Muscle layer of colon (tissue), 2 donors: ENCODE measurements around the gene ITM2A.

Experiments
- H3K27ac ChIP-seq: one replicate; pipeline ENCODE4 v1.7.0; 2013; ENCODE audit warnings: low read depth, mild to moderate bottlenecking, low read length, moderate library complexity
- H3K27me3 ChIP-seq, 2 donors: one replicate each; pipeline ENCODE4 v1.7.0; 2013; ENCODE audit warnings: low read length in 2 of 2, mild to moderate bottlenecking in 2 of 2; ENCODE audit not compliant: insufficient read depth in 2 of 2, control insufficient read depth in 1 of 2
- H3K36me3 ChIP-seq: one replicate; pipeline ENCODE4 v1.7.0; 2013; ENCODE audit warnings: mild to moderate bottlenecking, low read length; ENCODE audit not compliant: insufficient read depth
- H3K4me1 ChIP-seq: one replicate; pipeline ENCODE4 v1.7.0; 2013; ENCODE audit warnings: mild to moderate bottlenecking, low read length; ENCODE audit not compliant: insufficient read depth
- H3K4me3 ChIP-seq, 2 donors: one replicate each; pipeline ENCODE4 v1.7.0; 2013; ENCODE audit warnings: low read length in 2 of 2, low read depth in 1 of 2, mild to moderate bottlenecking in 1 of 2, moderate library complexity in 1 of 2
- H3K9ac ChIP-seq: one replicate; pipeline ENCODE4 v1.7.0; 2013; ENCODE audit warnings: low read length
- H3K9me3 ChIP-seq: one replicate; pipeline ENCODE4 v1.7.0; 2013; ENCODE audit warnings: mild to moderate bottlenecking, low read length
- donor health status: abdominal sarcoma.
- donor health status: Adenocarcinoma of cecum.

ITM2A gene

GRCh38 chrX:79366873-79367749, at the start of gene ITM2A:
TSS of gene ITM2A (minus strand) at chrX:79367334. CDS start at chrX:79367215, 119 bp downstream.
- peak within 1 kb of the TSS; percentile 3 to 42 for H3K4me3 ChIP-seq
- H3K27me3 ChIP-seq, result no peaks in the 10 kb centered on the region
- H3K4me1 ChIP-seq, result no peaks in the 10 kb centered on the region
- no peaks in the 10 kb centered on the region for H3K9me3 ChIP-seq
- H3K36me3 ChIP-seq, result no peaks in the 10 kb centered on the region
- H3K27ac ChIP-seq, result no peak within 1 kb of the TSS
- no peak within 1 kb of the TSS for H3K9ac ChIP-seq

GRCh38 chrX:79415056-79415455, 47.9 kb upstream of the ITM2A start:
- Histone ChIP-seq H3K4me1 (no peaks in the 10 kb centered on the region), H3K27me3 (no peaks in the 10 kb centered on the region), H3K9me3 (no peaks in the 10 kb centered on the region), H3K9ac (no peak overlapping the region), H3K27ac (no peak overlapping the region), H3K4me3 (no peak overlapping the region), H3K36me3 (no peaks in the 10 kb centered on the region)

- Histone ChIP-seq H3K4me3 (no peak overlapping the region), H3K36me3 (no peaks in the 10 kb centered on the region), H3K27me3 (no peaks in the 10 kb centered on the region), H3K4me1 (no peaks in the 10 kb centered on the region), H3K27ac (no peak overlapping the region), H3K9me3 (no peaks in the 10 kb centered on the region), H3K9ac (no peak overlapping the region)
These were observed 46.8 kb upstream of the ITM2A start for GRCh38 chrX:79413963-79414362.

- Histone ChIP-seq H3K27ac (no peak overlapping the region), H3K4me3 (no peak overlapping the region), H3K36me3 (no peaks in the 10 kb centered on the region), H3K9ac (no peak overlapping the region), H3K4me1 (no peaks in the 10 kb centered on the region), H3K27me3 (no peaks in the 10 kb centered on the region), H3K9me3 (no peaks in the 10 kb centered on the region)
These were observed 45.8 kb upstream of the ITM2A start for GRCh38 chrX:79412972-79413371.

DNA sequence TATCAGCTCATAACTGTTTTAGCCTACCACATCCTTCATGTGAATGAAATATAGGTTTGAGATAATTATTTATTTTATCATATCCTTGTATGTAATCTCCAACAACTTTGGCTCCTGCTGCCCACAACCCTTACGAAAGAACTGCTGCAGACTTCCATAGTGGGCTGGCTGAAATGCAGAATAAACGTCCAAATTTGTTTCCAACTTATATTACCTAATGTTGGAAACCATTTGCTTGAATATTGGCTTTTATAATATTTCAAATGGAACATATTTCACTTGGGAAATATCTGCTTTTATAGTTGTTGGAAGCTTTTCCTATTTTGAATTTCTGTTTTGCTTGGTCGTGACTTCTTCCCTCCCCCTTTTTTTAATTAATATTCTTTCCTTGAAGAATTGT, 45.0 kb upstream of the ITM2A start:
- no peak overlapping the region for H3K4me3 ChIP-seq
- H3K4me1 ChIP-seq, result no peaks in the 10 kb centered on the region
- no peaks in the 10 kb centered on the region for H3K36me3 ChIP-seq
- no peaks in the 10 kb centered on the region for H3K9me3 ChIP-seq
- no peak overlapping the region for H3K27ac ChIP-seq
- no peak overlapping the region for H3K9ac ChIP-seq
- no peaks in the 10 kb centered on the region for H3K27me3 ChIP-seq

GRCh38 chrX:79409657-79410056, 42.5 kb upstream of the ITM2A start:
- no peaks in the 10 kb centered on the region for H3K4me1 ChIP-seq
- H3K9me3 ChIP-seq, result no peaks in the 10 kb centered on the region
- H3K27me3 ChIP-seq, result no peaks in the 10 kb centered on the region
- no peak overlapping the region for H3K27ac ChIP-seq
- no peak overlapping the region for H3K9ac ChIP-seq
- H3K4me3 ChIP-seq, result no peak overlapping the region
- H3K36me3 ChIP-seq, result no peaks in the 10 kb centered on the region

GRCh38 chrX:79408623-79409322, 41.6 kb upstream of the ITM2A start:
- no peaks in the 10 kb centered on the region for H3K4me1 ChIP-seq
- H3K9ac ChIP-seq, result no peak overlapping the region
- H3K36me3 ChIP-seq, result no peaks in the 10 kb centered on the region
- H3K27me3 ChIP-seq, result no peaks in the 10 kb centered on the region
- no peaks in the 10 kb centered on the region for H3K9me3 ChIP-seq
- H3K27ac ChIP-seq, result no peak overlapping the region
- H3K4me3 ChIP-seq, result no peak overlapping the region

- Histone ChIP-seq H3K4me1 (no peaks in the 10 kb centered on the region), H3K27me3 (no peaks in the 10 kb centered on the region), H3K4me3 (no peak overlapping the region), H3K9ac (no peak overlapping the region), H3K9me3 (no peaks in the 10 kb centered on the region), H3K36me3 (no peaks in the 10 kb centered on the region), H3K27ac (no peak overlapping the region)
These were observed 33.5 kb upstream of the ITM2A start for GRCh38 chrX:79400623-79401022.

DNA sequence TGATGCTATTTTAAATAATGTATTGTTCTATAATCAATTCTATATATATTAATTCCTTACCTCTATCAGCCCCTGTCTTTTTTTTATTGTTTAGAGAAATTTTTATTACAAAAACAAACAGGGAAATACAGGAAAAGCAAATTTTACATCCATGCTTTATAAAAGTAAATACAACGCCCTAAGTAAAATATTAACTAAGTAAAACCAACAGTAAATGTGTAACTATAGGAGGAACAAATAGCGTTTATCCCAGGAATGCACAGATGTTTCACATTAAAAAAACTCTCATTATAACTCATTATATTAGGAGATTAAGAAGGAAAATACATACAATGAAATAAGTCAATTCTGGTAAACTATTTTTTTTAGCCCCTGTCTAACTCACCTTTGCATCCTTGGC, 8.2 kb upstream of the ITM2A start:
- no peaks in the 10 kb centered on the region for H3K27me3 ChIP-seq
- no peak overlapping the region for H3K4me3 ChIP-seq
- H3K4me1 ChIP-seq, result no peaks in the 10 kb centered on the region
- no peaks in the 10 kb centered on the region for H3K9me3 ChIP-seq
- H3K36me3 ChIP-seq, result no peaks in the 10 kb centered on the region
- no peak overlapping the region for H3K9ac ChIP-seq
- no peak overlapping the region for H3K27ac ChIP-seq

GRCh38 chrX:79371640-79372039, 4.5 kb upstream of the ITM2A start:
- no peak overlapping the region for H3K27ac ChIP-seq
- H3K9me3 ChIP-seq, result no peaks in the 10 kb centered on the region

GRCh38 chrX:79371101-79371500, 4.0 kb upstream of the ITM2A start:
- no peaks in the 10 kb centered on the region for H3K27me3 ChIP-seq
- no peaks in the 10 kb centered on the region for H3K9me3 ChIP-seq
- H3K9ac ChIP-seq, result no peak overlapping the region
- no peaks in the 10 kb centered on the region for H3K36me3 ChIP-seq
- no peak overlapping the region for H3K27ac ChIP-seq
- no peaks in the 10 kb centered on the region for H3K4me1 ChIP-seq
- no peak overlapping the region for H3K4me3 ChIP-seq

More at GRCh38 chrX:79371640-79372039, 4.5 kb upstream of the ITM2A start:
- Histone ChIP-seq H3K4me1 (no peaks in the 10 kb centered on the region), H3K36me3 (no peaks in the 10 kb centered on the region), H3K4me3 (no peak overlapping the region), H3K9ac (no peak overlapping the region), H3K27me3 (no peaks in the 10 kb centered on the region)
